GM12801 (cell line): Measurements from ENCODE around the gene MZT1.

Experiments
- TF ChIP-seq, protein P1 (sequence below): IDR thresholded peaks from one replicate; pipeline ENCODE4 v1.5.1; 2011; ENCODE audit warnings: control low read depth; ENCODE audit not compliant: insufficient read length; ENCODE audit errors: extremely low read depth

MZT1 gene

DNA sequence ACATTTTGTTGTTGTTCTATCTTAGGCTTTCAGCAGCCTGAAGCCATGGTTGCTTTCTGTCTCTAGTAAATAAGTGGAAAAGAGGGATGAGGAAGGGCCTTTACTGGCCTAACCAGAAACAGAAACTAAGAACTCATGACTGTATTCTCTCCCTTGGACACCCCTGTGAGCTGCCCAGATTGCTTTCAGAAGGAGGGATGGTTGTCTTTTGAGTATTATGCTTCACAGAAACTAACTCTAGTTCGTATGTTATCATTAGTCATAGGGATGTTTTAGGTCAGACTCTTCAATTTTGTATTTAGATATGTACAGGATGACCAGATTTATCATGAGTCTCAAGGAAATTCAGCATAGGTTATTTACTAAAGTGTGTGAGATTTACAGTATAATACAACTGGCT is 17.8 kb upstream of the MZT1 start:
- TF ChIP-seq, protein P1, sequence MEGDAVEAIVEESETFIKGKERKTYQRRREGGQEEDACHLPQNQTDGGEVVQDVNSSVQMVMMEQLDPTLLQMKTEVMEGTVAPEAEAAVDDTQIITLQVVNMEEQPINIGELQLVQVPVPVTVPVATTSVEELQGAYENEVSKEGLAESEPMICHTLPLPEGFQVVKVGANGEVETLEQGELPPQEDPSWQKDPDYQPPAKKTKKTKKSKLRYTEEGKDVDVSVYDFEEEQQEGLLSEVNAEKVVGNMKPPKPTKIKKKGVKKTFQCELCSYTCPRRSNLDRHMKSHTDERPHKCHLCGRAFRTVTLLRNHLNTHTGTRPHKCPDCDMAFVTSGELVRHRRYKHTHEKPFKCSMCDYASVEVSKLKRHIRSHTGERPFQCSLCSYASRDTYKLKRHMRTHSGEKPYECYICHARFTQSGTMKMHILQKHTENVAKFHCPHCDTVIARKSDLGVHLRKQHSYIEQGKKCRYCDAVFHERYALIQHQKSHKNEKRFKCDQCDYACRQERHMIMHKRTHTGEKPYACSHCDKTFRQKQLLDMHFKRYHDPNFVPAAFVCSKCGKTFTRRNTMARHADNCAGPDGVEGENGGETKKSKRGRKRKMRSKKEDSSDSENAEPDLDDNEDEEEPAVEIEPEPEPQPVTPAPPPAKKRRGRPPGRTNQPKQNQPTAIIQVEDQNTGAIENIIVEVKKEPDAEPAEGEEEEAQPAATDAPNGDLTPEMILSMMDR, result no peak

DNA sequence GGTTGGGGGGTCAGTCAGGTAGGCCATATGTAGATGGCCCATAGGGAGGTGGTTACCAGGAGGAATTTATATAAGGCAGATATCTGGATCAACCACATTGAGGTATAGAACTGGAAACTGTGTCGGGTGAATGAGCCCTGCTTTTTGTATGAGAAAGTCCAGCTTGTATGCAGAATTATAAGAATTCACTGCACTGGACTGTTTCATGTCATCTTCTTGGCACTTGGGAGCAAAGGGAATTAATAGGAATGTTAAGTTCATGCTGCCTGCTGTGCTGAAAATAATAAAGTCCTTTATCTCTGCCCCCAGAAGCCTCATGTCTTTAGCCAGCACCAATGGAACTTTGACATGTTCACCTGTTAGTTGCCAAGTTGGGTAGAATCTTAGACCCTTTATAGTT is 12.6 kb upstream of the MZT1 start:
- TF ChIP-seq, protein P1, result no peak

GRCh38 chr13:72737033-72737432 is 9.6 kb upstream of the MZT1 start:
- TF ChIP-seq, protein P1, result no peak

GRCh38 chr13:72728290-72728605 is 819 bp upstream of the MZT1 start:
- TF ChIP-seq, protein P1, result no peak

GRCh38 chr13:72726726-72727416 is 558 bp downstream of the MZT1 start:
- TF ChIP-seq, protein P1, result no peak

- TF ChIP-seq, protein P1, result no peak
These were observed 10.7 kb downstream of the MZT1 start for GRCh38 chr13:72716776-72717175.

- TF ChIP-seq, protein P1, result no peak
These were observed 26.9 kb downstream of the MZT1 start for GRCh38 chr13:72700509-72700908.
